Measurements from ENCODE around the gene CCL25. TPM values are rescaled to one million over a fixed set of nuclear protein-coding genes. Genes with fewer than 3 reads are reported as not detected.
"Not testable (repeated sequence)": the region's sequence is repeated elsewhere in the genome, so short reads cannot be mapped to it uniquely, and the experiment has no call there.

The CCL25 gene
- total RNA-seq, 1 experiment from 2014 or later = not detected

- no peaks in the 10 kb centered on the region for H4K20me1 ChIP-seq (ENCODE audit: insufficient read depth)
- ChIA-PET POLR2A (interaction anchor here (1.0 kb wide), 1 partner anchor 85 kb away, joined by 3 read pairs; the partner anchor contains the start of gene TIMM44), CTCF (no interaction called here), RAD21 (ENCODE audit: low non-redundant PET in 1 of 2, low total read pairs in 2 of 2, uncharacterized antibody in 2 of 2, unreplicated experiment in 2 of 2) (no interaction called here)
- H3K79me2 ChIP-seq (ENCODE audit: insufficient read depth, low read length) = no peaks in the 10 kb centered on the region
- peaks cover 5 to 11% of the 10 kb centered on the region in 2 experiments; a peak in 3 of 4 replicates for H3K4me1 ChIP-seq (ENCODE audit: control insufficient read depth in 1 of 2, insufficient read depth in 2 of 2, low read length in 2 of 2)
- H3K27ac ChIP-seq (ENCODE audit: low read depth, low read length) = no peak overlapping the region
- intact Hi-C loops (cut with micrococcal nuclease) = no loop called here
- H3K4me3 ChIP-seq (replicated peaks in 1 of 2; ENCODE audit: low read depth in 1 of 2, low read length in 2 of 2) = no peak overlapping the region
- DNase-seq (ENCODE audit: low read depth, low spot score) (no peak), ATAC-seq (peak; percentile 38; the same call in 1 of the 2 replicates)
- H3K9me3 ChIP-seq (ENCODE audit: control insufficient read depth in 1 of 2, insufficient read depth in 1 of 2, low read depth in 1 of 2, low read length in 2 of 2) = no peaks in the 10 kb centered on the region
- BruUV-seq (replicated peaks) = no TSS peak
- H3K9ac ChIP-seq (ENCODE audit: low read length) = no peak overlapping the region
- 0 out of 2 replicates have a peak overlapping the region, but pooled peaks have one; percentile 25 for H3K4me2 ChIP-seq (ENCODE audit: low read length)
- no peaks in the 10 kb centered on the region for H3K27me3 ChIP-seq (ENCODE audit: insufficient read depth, low read length)
- H3K36me3 ChIP-seq (ENCODE audit: control insufficient read depth in 1 of 2, insufficient read depth in 2 of 2, low read length in 2 of 2) = no peaks in the 10 kb centered on the region
- TF ChIP-seq, protein P1, sequence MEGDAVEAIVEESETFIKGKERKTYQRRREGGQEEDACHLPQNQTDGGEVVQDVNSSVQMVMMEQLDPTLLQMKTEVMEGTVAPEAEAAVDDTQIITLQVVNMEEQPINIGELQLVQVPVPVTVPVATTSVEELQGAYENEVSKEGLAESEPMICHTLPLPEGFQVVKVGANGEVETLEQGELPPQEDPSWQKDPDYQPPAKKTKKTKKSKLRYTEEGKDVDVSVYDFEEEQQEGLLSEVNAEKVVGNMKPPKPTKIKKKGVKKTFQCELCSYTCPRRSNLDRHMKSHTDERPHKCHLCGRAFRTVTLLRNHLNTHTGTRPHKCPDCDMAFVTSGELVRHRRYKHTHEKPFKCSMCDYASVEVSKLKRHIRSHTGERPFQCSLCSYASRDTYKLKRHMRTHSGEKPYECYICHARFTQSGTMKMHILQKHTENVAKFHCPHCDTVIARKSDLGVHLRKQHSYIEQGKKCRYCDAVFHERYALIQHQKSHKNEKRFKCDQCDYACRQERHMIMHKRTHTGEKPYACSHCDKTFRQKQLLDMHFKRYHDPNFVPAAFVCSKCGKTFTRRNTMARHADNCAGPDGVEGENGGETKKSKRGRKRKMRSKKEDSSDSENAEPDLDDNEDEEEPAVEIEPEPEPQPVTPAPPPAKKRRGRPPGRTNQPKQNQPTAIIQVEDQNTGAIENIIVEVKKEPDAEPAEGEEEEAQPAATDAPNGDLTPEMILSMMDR (IDR thresholded peaks at IDR 0.05 in 2 of 3, conservative IDR thresholded peaks at IDR 0.05 in 1 of 3; ENCODE audit: borderline replicate concordance in 1 of 3, insufficient read depth in 1 of 3, low read depth in 2 of 3, low read length in 2 of 3) = no peak
- no peak overlapping the region for H2AFZ ChIP-seq (ENCODE audit: low read depth, low read length, poor library complexity, severe bottlenecking)
- H3K9me2 ChIP-seq (ENCODE audit: insufficient read depth) = no peaks in the 10 kb centered on the region
Measured at GRCh38 chr19:8028951-8029491, 23.5 kb upstream of the CCL25 start.

GRCh38 chr19:8030960-8031359 lies 21.6 kb upstream of the CCL25 start:
- no peaks in the 10 kb centered on the region for H3K36me3 ChIP-seq (ENCODE audit: control insufficient read depth in 1 of 2, insufficient read depth in 2 of 2, low read length in 2 of 2)
- no peaks in the 10 kb centered on the region for H3K79me2 ChIP-seq (ENCODE audit: insufficient read depth, low read length)
- H3K9ac ChIP-seq (ENCODE audit: low read length) = no peak overlapping the region
- DNase-seq (ENCODE audit: low read depth, low spot score) (no peak), ATAC-seq (no peak)
- ChIA-PET CTCF (no interaction called here), RAD21 (ENCODE audit: low non-redundant PET in 1 of 2, low total read pairs in 2 of 2, uncharacterized antibody in 2 of 2, unreplicated experiment in 2 of 2) (no interaction called here), POLR2A (no interaction called here)
- H2AFZ ChIP-seq (ENCODE audit: low read depth, low read length, poor library complexity, severe bottlenecking) = no peak overlapping the region
- no peaks in the 10 kb centered on the region for H3K27me3 ChIP-seq (ENCODE audit: insufficient read depth, low read length)
- peaks cover 5 to 11% of the 10 kb centered on the region in 2 experiments; a peak in 3 of 4 replicates for H3K4me1 ChIP-seq (ENCODE audit: control insufficient read depth in 1 of 2, insufficient read depth in 2 of 2, low read length in 2 of 2)
- TF ChIP-seq, protein P1 (IDR thresholded peaks at IDR 0.05 in 2 of 3, conservative IDR thresholded peaks at IDR 0.05 in 1 of 3; ENCODE audit: borderline replicate concordance in 1 of 3, insufficient read depth in 1 of 3, low read depth in 2 of 3, low read length in 2 of 3) = no peak
- TF ChIP-seq ZFX (IDR thresholded peaks at IDR 0.05) = no peak
- TF ChIP-seq EZH2 (IDR thresholded peaks at IDR 0.05) = no peak
- TF ChIP-seq EGR1 (IDR thresholded peaks at IDR 0.05; ENCODE audit: low read depth) = no peak
- no peaks in the 10 kb centered on the region for H4K20me1 ChIP-seq (ENCODE audit: insufficient read depth)
- no TSS peak for BruUV-seq (replicated peaks)
- no peaks in the 10 kb centered on the region for H3K9me2 ChIP-seq (ENCODE audit: insufficient read depth)
- intact Hi-C loops (cut with micrococcal nuclease) = no loop called here
- H3K4me2 ChIP-seq (ENCODE audit: low read length) = no peak overlapping the region
- H3K27ac ChIP-seq (ENCODE audit: low read depth, low read length) = no peak overlapping the region
- no peaks in the 10 kb centered on the region for H3K9me3 ChIP-seq (ENCODE audit: control insufficient read depth in 1 of 2, insufficient read depth in 1 of 2, low read depth in 1 of 2, low read length in 2 of 2)
- no peak overlapping the region for H3K4me3 ChIP-seq (replicated peaks in 1 of 2; ENCODE audit: low read depth in 1 of 2, low read length in 2 of 2)

DNA sequence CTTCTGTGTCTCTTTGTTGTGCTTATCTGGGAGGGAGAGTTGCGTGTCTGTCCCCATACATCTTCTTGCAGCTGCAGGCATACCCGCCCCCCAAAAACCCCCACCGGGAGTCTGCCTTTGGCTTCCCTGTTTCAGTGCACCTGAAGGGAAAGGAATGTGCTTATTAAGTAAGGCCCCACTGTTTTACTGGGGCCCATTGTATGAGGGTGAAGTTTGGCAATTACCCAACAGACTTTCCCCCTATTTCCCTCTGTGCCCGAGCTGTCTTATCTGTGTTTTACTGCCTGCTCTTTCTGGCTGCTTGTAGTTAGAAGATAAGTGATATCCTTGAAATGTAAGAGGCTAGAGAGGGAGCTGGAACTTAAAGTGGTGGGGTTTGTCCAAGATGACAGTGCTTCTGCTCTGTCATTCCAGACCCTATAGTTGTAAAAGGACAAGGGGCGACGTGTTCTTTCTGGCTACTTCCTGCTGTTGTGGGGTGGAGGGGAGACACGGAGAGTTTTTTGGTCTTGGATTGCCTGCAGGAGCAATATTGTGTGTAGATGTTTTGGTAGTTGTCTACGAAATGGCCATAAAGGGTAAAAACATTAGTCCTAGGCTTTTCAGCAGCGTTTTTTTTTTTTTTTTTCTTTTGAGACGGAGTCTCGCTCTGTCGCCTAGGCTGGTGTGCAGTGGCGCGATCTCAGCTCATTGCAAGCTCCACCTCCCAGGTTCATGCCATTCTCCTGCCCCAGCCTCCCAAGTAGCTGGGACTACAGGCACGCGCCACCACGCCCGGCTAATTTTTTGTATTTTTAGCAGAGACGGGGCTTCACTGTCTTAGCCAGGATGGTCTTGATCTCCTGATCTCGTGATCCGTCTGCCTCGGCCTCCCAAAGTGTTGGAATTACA lies 19.0 kb upstream of the CCL25 start:
- H3K4me3 ChIP-seq (replicated peaks in 1 of 2; ENCODE audit: low read depth in 1 of 2, low read length in 2 of 2); H3K27ac ChIP-seq (ENCODE audit: low read depth, low read length); H3K9me3 ChIP-seq (ENCODE audit: control insufficient read depth in 1 of 2, insufficient read depth in 1 of 2, low read depth in 1 of 2, low read length in 2 of 2); H2AFZ ChIP-seq (ENCODE audit: low read depth, low read length, poor library complexity, severe bottlenecking); H3K36me3 ChIP-seq (ENCODE audit: control insufficient read depth in 1 of 2, insufficient read depth in 2 of 2, low read length in 2 of 2); H3K4me2 ChIP-seq (ENCODE audit: low read length); RAD21 ChIA-PET (ENCODE audit: low non-redundant PET in 1 of 2, low total read pairs in 2 of 2, uncharacterized antibody in 2 of 2, unreplicated experiment in 2 of 2); H3K9ac ChIP-seq (ENCODE audit: low read length); POLR2A ChIA-PET; H4K20me1 ChIP-seq (ENCODE audit: insufficient read depth); intact Hi-C loops (cut with micrococcal nuclease); BruUV-seq (replicated peaks); H3K9me2 ChIP-seq (ENCODE audit: insufficient read depth); H3K27me3 ChIP-seq (ENCODE audit: insufficient read depth, low read length); CTCF ChIA-PET; H3K79me2 ChIP-seq (ENCODE audit: insufficient read depth, low read length); ATAC-seq; DNase-seq (ENCODE audit: low read depth, low spot score): not testable (repeated sequence)
- H3K4me1 ChIP-seq (ENCODE audit: control insufficient read depth in 1 of 2, insufficient read depth in 2 of 2, low read length in 2 of 2) = peaks cover 5 to 10% of the 10 kb centered on the region in 2 experiments; a peak in 3 of 4 replicates

All from HCT116 (cell line).